Measurements from ENCODE around the gene NPTN. TPM values are rescaled to one million over a fixed set of nuclear protein-coding genes. Genes with fewer than 3 reads are reported as not detected.

The NPTN gene
- total and polyA plus RNA-seq, 9 of the 15 experiments (the other 6 are each of a cell fraction or from before 2014, with no cell fraction given), result 9.6 to 48.5 (median 21.7) TPM

DNA sequence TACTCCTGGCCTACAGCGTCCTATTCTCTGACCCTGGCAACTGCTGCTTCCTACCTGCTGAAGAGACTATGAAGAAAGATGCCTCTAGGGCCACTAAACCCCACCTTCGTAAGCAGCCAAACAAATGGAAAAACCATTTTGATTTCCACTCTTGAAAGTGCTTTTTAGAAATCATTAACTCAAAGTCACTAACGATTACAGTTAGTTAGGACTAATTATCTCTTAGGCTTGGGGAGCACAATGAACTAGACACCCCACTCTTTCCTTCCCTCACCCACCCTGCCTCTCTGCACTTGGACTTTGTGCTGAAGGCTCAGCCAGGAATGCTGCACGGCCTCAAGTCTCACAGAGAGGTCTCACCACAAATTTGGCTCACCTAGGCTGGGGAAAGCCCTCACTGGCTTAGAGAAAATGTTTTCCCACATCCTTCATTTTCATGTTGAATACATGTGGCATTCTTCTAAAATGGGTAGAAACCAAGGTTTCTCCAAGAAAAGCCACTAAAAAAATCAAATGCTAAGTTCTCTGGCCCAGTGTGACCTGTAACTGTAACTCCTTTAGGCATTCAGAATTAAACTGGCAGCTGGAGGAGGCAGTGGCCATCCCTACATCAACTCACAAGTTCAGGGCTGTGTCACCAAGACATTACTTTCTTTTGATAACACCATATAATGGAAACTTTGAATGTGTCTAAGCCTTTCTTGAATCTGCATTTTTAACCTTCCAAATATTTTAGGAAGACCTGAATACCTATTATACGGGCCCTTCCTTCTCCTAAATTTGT is 47.1 kb downstream of the NPTN start:
- no peaks in the 10 kb centered on the region for H3K9me1 ChIP-seq (ENCODE audit: control insufficient read depth, insufficient read depth, low read length)
- intact Hi-C loops (cut with micrococcal nuclease), result no loop called here
- H3K4me3 ChIP-seq, result no peak overlapping the region
- no TSS peak for BruUV-seq (replicated peaks)
- 0 out of 2 replicates have a peak, but pooled peaks cover 3% of the 10 kb centered on the region for H4K20me1 ChIP-seq (replicated peaks; ENCODE audit: control insufficient read depth, insufficient read depth, low read length)
- H3K9ac ChIP-seq (ENCODE audit: insufficient read depth in 1 of 2, low read depth in 2 of 2, low read length in 2 of 2), result no peak overlapping the region
- H3K27ac ChIP-seq (ENCODE audit: extremely low read depth, low read depth, low read length), result no peak overlapping the region
- H3K4me1 ChIP-seq (replicated peaks in 1 of 2; ENCODE audit: control insufficient read depth in 2 of 2, insufficient read depth in 2 of 2, low read length in 2 of 2), result peaks cover 0 to 10% of the 10 kb centered on the region in 2 experiments; a peak in 4 of 5 replicates
- DNase-seq (ENCODE audit: extremely low read depth in 1 of 4, low spot score in 3 of 4) (no peak), ATAC-seq (no peak), FAIRE-seq (peak; percentile 37)
- CTCF ChIA-PET (ENCODE audit: low intra/inter-chr PET ratio), result no interaction called here
- in situ Hi-C loops (cut with MboI), result no loop called here
- H3K4me2 ChIP-seq (ENCODE audit: insufficient read depth, low read length), result no peak overlapping the region
- no peak for TF ChIP-seq FOSL1 (tag; conservative IDR thresholded peaks at IDR 0.05)
- TF ChIP-seq GABPB1 (CRISPR knock-in tag; IDR thresholded peaks at IDR 0.05), result no peak
- TF ChIP-seq, protein P1, sequence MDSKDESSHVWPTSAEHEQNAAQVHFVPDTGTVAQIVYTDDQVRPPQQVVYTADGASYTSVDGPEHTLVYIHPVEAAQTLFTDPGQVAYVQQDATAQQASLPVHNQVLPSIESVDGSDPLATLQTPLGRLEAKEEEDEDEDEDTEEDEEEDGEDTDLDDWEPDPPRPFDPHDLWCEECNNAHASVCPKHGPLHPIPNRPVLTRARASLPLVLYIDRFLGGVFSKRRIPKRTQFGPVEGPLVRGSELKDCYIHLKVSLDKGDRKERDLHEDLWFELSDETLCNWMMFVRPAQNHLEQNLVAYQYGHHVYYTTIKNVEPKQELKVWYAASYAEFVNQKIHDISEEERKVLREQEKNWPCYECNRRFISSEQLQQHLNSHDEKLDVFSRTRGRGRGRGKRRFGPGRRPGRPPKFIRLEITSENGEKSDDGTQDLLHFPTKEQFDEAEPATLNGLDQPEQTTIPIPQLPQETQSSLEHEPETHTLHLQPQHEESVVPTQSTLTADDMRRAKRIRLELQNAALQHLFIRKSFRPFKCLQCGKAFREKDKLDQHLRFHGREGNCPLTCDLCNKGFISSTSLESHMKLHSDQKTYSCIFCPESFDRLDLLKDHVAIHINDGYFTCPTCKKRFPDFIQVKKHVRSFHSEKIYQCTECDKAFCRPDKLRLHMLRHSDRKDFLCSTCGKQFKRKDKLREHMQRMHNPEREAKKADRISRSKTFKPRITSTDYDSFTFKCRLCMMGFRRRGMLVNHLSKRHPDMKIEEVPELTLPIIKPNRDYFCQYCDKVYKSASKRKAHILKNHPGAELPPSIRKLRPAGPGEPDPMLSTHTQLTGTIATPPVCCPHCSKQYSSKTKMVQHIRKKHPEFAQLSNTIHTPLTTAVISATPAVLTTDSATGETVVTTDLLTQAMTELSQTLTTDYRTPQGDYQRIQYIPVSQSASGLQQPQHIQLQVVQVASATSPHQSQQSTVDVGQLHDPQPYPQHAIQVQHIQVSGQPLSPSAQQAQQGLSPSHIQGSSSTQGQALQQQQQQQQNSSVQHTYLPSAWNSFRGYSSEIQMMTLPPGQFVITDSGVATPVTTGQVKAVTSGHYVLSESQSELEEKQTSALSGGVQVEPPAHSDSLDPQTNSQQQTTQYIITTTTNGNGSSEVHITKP (IDR thresholded peaks at IDR 0.05; ENCODE audit: partially characterized antibody), result no peak
- TF ChIP-seq HIVEP1 (CRISPR knock-in tag; IDR thresholded peaks at IDR 0.05), result no peak
- TF ChIP-seq, protein P2, sequence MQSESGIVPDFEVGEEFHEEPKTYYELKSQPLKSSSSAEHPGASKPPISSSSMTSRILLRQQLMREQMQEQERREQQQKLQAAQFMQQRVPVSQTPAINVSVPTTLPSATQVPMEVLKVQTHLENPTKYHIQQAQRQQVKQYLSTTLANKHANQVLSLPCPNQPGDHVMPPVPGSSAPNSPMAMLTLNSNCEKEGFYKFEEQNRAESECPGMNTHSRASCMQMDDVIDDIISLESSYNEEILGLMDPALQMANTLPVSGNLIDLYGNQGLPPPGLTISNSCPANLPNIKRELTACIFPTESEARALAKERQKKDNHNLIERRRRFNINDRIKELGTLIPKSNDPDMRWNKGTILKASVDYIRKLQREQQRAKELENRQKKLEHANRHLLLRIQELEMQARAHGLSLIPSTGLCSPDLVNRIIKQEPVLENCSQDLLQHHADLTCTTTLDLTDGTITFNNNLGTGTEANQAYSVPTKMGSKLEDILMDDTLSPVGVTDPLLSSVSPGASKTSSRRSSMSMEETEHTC (IDR thresholded peaks at IDR 0.05), result no peak
- TF ChIP-seq ARHGAP35 (IDR thresholded peaks at IDR 0.05; ENCODE audit: partially characterized antibody), result no peak
- TF ChIP-seq, protein P3, sequence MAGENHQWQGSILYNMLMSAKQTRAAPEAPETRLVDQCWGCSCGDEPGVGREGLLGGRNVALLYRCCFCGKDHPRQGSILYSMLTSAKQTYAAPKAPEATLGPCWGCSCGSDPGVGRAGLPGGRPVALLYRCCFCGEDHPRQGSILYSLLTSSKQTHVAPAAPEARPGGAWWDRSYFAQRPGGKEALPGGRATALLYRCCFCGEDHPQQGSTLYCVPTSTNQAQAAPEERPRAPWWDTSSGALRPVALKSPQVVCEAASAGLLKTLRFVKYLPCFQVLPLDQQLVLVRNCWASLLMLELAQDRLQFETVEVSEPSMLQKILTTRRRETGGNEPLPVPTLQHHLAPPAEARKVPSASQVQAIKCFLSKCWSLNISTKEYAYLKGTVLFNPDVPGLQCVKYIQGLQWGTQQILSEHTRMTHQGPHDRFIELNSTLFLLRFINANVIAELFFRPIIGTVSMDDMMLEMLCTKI (IDR thresholded peaks at IDR 0.05; ENCODE audit: partially characterized antibody), result no peak
- TF ChIP-seq, protein P4, sequence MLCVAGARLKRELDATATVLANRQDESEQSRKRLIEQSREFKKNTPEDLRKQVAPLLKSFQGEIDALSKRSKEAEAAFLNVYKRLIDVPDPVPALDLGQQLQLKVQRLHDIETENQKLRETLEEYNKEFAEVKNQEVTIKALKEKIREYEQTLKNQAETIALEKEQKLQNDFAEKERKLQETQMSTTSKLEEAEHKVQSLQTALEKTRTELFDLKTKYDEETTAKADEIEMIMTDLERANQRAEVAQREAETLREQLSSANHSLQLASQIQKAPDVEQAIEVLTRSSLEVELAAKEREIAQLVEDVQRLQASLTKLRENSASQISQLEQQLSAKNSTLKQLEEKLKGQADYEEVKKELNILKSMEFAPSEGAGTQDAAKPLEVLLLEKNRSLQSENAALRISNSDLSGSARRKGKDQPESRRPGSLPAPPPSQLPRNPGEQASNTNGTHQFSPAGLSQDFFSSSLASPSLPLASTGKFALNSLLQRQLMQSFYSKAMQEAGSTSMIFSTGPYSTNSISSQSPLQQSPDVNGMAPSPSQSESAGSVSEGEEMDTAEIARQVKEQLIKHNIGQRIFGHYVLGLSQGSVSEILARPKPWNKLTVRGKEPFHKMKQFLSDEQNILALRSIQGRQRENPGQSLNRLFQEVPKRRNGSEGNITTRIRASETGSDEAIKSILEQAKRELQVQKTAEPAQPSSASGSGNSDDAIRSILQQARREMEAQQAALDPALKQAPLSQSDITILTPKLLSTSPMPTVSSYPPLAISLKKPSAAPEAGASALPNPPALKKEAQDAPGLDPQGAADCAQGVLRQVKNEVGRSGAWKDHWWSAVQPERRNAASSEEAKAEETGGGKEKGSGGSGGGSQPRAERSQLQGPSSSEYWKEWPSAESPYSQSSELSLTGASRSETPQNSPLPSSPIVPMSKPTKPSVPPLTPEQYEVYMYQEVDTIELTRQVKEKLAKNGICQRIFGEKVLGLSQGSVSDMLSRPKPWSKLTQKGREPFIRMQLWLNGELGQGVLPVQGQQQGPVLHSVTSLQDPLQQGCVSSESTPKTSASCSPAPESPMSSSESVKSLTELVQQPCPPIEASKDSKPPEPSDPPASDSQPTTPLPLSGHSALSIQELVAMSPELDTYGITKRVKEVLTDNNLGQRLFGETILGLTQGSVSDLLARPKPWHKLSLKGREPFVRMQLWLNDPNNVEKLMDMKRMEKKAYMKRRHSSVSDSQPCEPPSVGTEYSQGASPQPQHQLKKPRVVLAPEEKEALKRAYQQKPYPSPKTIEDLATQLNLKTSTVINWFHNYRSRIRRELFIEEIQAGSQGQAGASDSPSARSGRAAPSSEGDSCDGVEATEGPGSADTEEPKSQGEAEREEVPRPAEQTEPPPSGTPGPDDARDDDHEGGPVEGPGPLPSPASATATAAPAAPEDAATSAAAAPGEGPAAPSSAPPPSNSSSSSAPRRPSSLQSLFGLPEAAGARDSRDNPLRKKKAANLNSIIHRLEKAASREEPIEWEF (CRISPR knock-in tag; IDR thresholded peaks at IDR 0.05), result no peak
- no peak for TF ChIP-seq BHLHE40 (IDR thresholded peaks at IDR 0.05; ENCODE audit: low read length)
- H3K36me3 ChIP-seq (ENCODE audit: control insufficient read depth, insufficient read depth, low read length), result peaks cover 72% of the 10 kb centered on the region; the same call in 2 of the 3 replicates
- POLR2A ChIA-PET, result interaction anchor here (1.3 to 1.5 kb wide), 2 partner anchors 9 to 10 kb away, joined by 3 to 4 read pairs; no protein-coding TSS in a partner anchor
- H3K27me3 ChIP-seq (ENCODE audit: control insufficient read depth in 2 of 2, insufficient read depth in 2 of 2, low read length in 2 of 2), result no peaks in the 10 kb centered on the region
- 90% methylated on average over 5 of the region's 5 CpGs for WGBS (ENCODE audit: insufficient coverage, low coverage, missing lambda C conversion rate)
- H2AFZ ChIP-seq (ENCODE audit: low read depth, low read length), result no peak overlapping the region
- H3K79me2 ChIP-seq (ENCODE audit: control insufficient read depth, insufficient read depth, low read length), result no peaks in the 10 kb centered on the region; the same call in 2 of the 3 replicates
- no peaks in the 10 kb centered on the region for H3K9me3 ChIP-seq (replicated peaks; ENCODE audit: control insufficient read depth, insufficient read depth, low read depth, low read length)
